GM12873 (cell line): ENCODE measurements around the gene DDB1.

ENCODE experiments used
- CTCF ChIP-seq: IDR thresholded peaks from 2 replicates; pipeline ENCODE4 v1.5.1; 2012; ENCODE audit warnings: low read depth, mild to moderate bottlenecking, moderate library complexity, low read length, control low read depth; ENCODE audit not compliant: insufficient read depth; ENCODE audit errors: missing control alignments

The DDB1 gene

GRCh38 chr11:61369372-61370348, 36.8 kb upstream of the DDB1 start:
- no peak for TF ChIP-seq CTCF

- TF ChIP-seq CTCF, result no peak
Measured at GRCh38 chr11:61368646-61369045, 35.7 kb upstream of the DDB1 start.

GRCh38 chr11:61367406-61367805, 34.5 kb upstream of the DDB1 start:
- no peak for TF ChIP-seq CTCF

GRCh38 chr11:61364012-61364675, 31.2 kb upstream of the DDB1 start:
- TF ChIP-seq CTCF, result no peak

GRCh38 chr11:61362542-61362875, 29.6 kb upstream of the DDB1 start:
- TF ChIP-seq CTCF, result no peak

- no peak for TF ChIP-seq CTCF
Measured at GRCh38 chr11:61361741-61362541, 29.0 kb upstream of the DDB1 start, which contains the start of the genes CYB561A3 and TMEM138. CYB561A3 (minus strand) TSS chr11:61361882; CDS start chr11:61356713, 5,169 bp downstream. TMEM138 (plus strand) TSS chr11:61362374; CDS start chr11:61364391, 2,017 bp downstream.
